ENCODE measurements around the gene ADGB. TPM values are rescaled to one million over a fixed set of nuclear protein-coding genes. Genes with fewer than 3 reads are reported as not detected.

The ADGB gene
- total and polyA plus RNA-seq, 2 of the 13 experiments (the other 11 are each of a cell fraction or from before 2014, with no cell fraction given) = not detected

GRCh38 chr6:146857180-146857979 is 258.6 kb downstream of the ADGB start (continued):
- TF ChIP-seq ZNF770 (CRISPR knock-in tag; IDR thresholded peaks at IDR 0.05) = no peak
- TF ChIP-seq ZNF318 (CRISPR knock-in tag; IDR thresholded peaks at IDR 0.05) = no peak
- peak; percentile 81; the same call in 1 of the 2 replicates for TF ChIP-seq HINFP (CRISPR knock-in tag; IDR thresholded peaks at IDR 0.05; ENCODE audit: low read depth)
- TF ChIP-seq CSRNP2 (CRISPR knock-in tag; conservative IDR thresholded peaks at IDR 0.05; ENCODE audit: low read depth) = no peak
- TF ChIP-seq SOX13 (IDR thresholded peaks at IDR 0.05) = no peak
- peak in 1 of 2 experiments; percentile 65; a peak in 2 of 4 replicates for TF ChIP-seq SOX13 (CRISPR knock-in tag; conservative IDR thresholded peaks at IDR 0.05 in 1 of 2, IDR thresholded peaks at IDR 0.05 in 1 of 2)
- peak; percentile 74 for TF ChIP-seq FOSL2 (CRISPR knock-in tag; IDR thresholded peaks at IDR 0.05)
- peak; percentile 71; the same call in 1 of the 2 replicates for TF ChIP-seq ZNF232 (CRISPR knock-in tag; IDR thresholded peaks at IDR 0.05; ENCODE audit: borderline replicate concordance)
- TF ChIP-seq ZNF713 (CRISPR knock-in tag; IDR thresholded peaks at IDR 0.05) = 0 out of 2 replicates have a peak, but pooled peaks have one; percentile 46

Measured in HepG2 (cell line).